Hepatocyte (in vitro differentiated cells): Measurements from ENCODE around the gene NOPCHAP1. TPM values are rescaled to one million over a fixed set of nuclear protein-coding genes. Genes with fewer than 3 reads are reported as not detected.

Source experiments
- DNase-seq: peaks from one replicate; pipeline ENCODE4 v3.0.0-alpha.2; 2016; ENCODE audit warnings: low spot score
- H2AFZ ChIP-seq: fragments of 200-600 bp; sonication (generic); 2 replicates; pipeline ENCODE4 v1.6.0; 2016; ENCODE audit warnings: antibody characterized with exemption, mild to moderate bottlenecking
- H3K27ac ChIP-seq: fragments of 200-600 bp; sonication (generic); 2 replicates; pipeline ENCODE4 v1.5.1; 2016; ENCODE audit warnings: mild to moderate bottlenecking
- H3K27me3 ChIP-seq: fragments of 200-600 bp; sonication (generic); 2 replicates; pipeline ENCODE4 v1.6.1; 2016
- H3K36me3 ChIP-seq: fragments of 200-600 bp; sonication (generic); replicated peaks from 2 replicates; pipeline ENCODE4 v1.5.1; 2016; ENCODE audit warnings: low read depth; ENCODE audit not compliant: insufficient read depth
- H3K4me1 ChIP-seq: fragments of 200-600 bp; sonication (generic); 2 replicates; pipeline ENCODE4 v1.5.1; 2016; ENCODE audit warnings: mild to moderate bottlenecking, moderate library complexity; ENCODE audit not compliant: insufficient read depth
- H3K4me2 ChIP-seq: fragments of 200-600 bp; sonication (generic); 2 replicates; pipeline ENCODE4 v1.6.0; 2016
- H3K4me3 ChIP-seq: fragments of 200-600 bp; sonication (generic); 2 replicates; pipeline ENCODE4 v1.5.1; 2016; ENCODE audit warnings: mild to moderate bottlenecking
- H3K79me2 ChIP-seq: fragments of 200-600 bp; sonication (generic); 2 replicates; pipeline ENCODE4 v1.6.0; 2017; ENCODE audit warnings: mild to moderate bottlenecking
- H3K9me2 ChIP-seq: fragments of 200-600 bp; sonication (generic); replicated peaks from 2 replicates; pipeline ENCODE4 v1.6.0; 2017; ENCODE audit warnings: mild to moderate bottlenecking; ENCODE audit not compliant: insufficient read depth
- H3K9me3 ChIP-seq: fragments of 200-600 bp; sonication (generic); 2 replicates; pipeline ENCODE4 v1.5.1; 2016; ENCODE audit warnings: low read depth, mild to moderate bottlenecking
- H4K20me1 ChIP-seq: fragments of 200-600 bp; sonication (generic); 2 replicates; pipeline ENCODE4 v1.6.0; 2016; ENCODE audit warnings: mild to moderate bottlenecking; ENCODE audit not compliant: insufficient read depth, poor library complexity, severe bottlenecking
- CTCF ChIP-seq: fragments of 200-600 bp; sonication (generic); IDR thresholded peaks from 2 replicates; pipeline ENCODE4 v1.5.1; 2016; ENCODE audit warnings: antibody characterized with exemption, mild to moderate bottlenecking; ENCODE audit not compliant: poor library complexity
- EZH2 ChIP-seq: fragments of 200-600 bp; sonication (generic); IDR thresholded peaks from 2 replicates; pipeline ENCODE4 v1.6.1; 2016; ENCODE audit warnings: antibody characterized with exemption, mild to moderate bottlenecking, borderline replicate concordance
- EZH2phosphoT487 ChIP-seq: fragments of 200-600 bp; sonication (generic); IDR thresholded peaks from one replicate; pipeline ENCODE4 v1.6.1; 2018; ENCODE audit warnings: antibody characterized with exemption, mild to moderate bottlenecking, low read depth, moderate library complexity; ENCODE audit not compliant: unreplicated experiment, severe bottlenecking
- WGBS: methylation state at CpG from one replicate; pipeline ENCODE4 v1.1.6; 2016; ENCODE audit warnings: low lambda C conversion rate; ENCODE audit errors: missing lambda C conversion rate; 5-methylcytosine and 5-hydroxymethylcytosine counted together
- polyA plus RNA-seq: library from polyadenylated mRNA; unstranded; fragments of >200 nt; fragmentation: Nextera tagmentation; extraction: Ambion mirVana; gene quantifications from 2 replicates; pipeline ENCODE4 v1.2.1, GENCODE V29; 2016
- total RNA-seq: library from RNA; depleted of rRNA; stranded (reverse); fragments of >200 nt; gene quantifications from 2 replicates; pipeline ENCODE4 v1.2.3, GENCODE V29; 2014

NOPCHAP1 gene
- total and polyA plus RNA-seq, 2 experiments from 2014 or later: 2.4 to 16.2 TPM

DNA sequence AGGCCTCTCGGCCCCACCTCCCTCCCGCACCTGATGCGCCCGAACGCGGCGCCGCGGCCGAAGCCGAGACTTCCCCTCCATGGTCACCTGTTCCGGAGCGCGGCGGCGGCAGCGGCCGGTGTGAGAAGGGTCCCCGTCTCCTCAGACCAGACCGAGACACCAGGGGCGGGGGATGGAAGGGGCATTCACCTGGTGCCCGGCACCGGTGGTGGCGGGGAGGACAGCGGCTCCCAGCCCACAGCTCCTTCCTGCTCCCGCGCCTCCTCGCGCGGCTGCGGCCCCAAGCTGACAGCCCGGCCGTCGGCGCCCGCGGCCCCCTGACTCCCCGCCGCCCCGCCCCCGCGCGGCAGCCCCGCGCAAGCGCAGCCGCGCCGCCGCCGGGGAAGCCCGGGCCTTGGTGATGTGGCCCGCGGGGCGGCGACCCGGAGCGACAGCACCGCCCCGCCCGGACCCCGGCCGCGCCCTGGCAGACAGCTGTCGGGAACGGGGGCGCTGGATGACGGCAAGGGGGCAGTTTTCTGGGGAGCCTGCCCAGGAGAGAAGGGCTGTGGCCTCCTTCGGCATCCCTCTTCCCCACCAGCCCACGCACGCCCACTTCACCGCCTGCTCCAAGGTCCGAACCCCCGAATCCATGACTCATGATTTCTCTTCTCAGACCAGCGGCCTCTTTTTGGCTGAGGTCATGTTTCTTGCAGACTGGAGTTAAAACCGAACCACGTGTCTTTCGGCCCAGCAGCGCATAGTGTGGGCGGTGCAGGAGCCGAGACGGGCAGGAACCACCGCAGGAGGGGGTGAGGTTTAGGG, 27.9 kb upstream of the NOPCHAP1 start, which contains the start of gene SLC41A2:
Gene SLC41A2 (minus strand): TSS at position 290 of the 804 bp plus-strand sequence. CDS start 29,763 bp downstream, outside the sequence.
- TF ChIP-seq CTCF (no peak), EZH2phosphoT487 (no peak), EZH2 (no peak)
- peak; percentile 89 for DNase-seq
- Histone ChIP-seq H3K4me1 (peaks cover 19% of the 10 kb centered on the region), H3K36me3 (no peaks in the 10 kb centered on the region), H4K20me1 (no peaks in the 10 kb centered on the region), H3K27me3 (peaks cover 5% of the 10 kb centered on the region), H3K4me2 (peak within 1 kb of the TSS; percentile 88), H2AFZ (peak within 1 kb of the TSS; percentile 97), H3K9me2 (no peaks in the 10 kb centered on the region), H3K27ac (peak within 1 kb of the TSS; percentile 84), H3K79me2 (peaks cover 9% of the 10 kb centered on the region), H3K4me3 (peak within 1 kb of the TSS; percentile 99), H3K9me3 (no peaks in the 10 kb centered on the region)
- WGBS: 2% methylated on average over 20 of the region's 83 CpGs

DNA sequence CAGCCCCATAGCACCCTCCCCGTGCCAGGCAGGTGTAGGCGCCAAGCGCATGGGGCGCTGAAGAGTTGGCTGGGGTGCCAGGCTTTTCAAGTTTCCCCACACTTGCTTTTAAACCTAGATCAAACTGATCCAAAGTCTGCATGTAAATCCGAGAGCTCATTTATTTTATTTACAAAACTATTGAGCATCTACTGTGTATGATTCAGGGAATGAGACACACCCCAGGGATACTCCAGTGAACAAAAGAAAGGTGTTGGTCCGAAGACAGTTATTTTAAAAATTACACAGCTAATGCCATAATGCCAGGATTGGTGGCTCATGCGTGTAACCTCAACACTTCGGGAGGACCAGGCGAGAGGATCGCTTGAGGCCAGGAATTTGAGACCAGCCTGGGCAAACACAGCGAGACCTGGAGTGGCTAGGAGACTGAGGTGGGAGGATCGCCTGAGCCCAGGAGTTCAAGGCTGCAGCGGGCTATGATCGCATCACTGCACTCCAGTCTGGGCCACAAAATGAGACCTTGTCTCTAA, 27.2 kb upstream of the NOPCHAP1 start:
- WGBS: 58% methylated on average over 14 of the region's 14 CpGs
- no peaks in the 10 kb centered on the region for H3K36me3 ChIP-seq
- H3K4me3 ChIP-seq: peak overlapping the region; percentile 51
- H3K79me2 ChIP-seq: peaks cover 9% of the 10 kb centered on the region
- peaks cover 19% of the 10 kb centered on the region for H3K4me1 ChIP-seq
- TF ChIP-seq EZH2phosphoT487: no peak
- TF ChIP-seq CTCF: no peak
- TF ChIP-seq EZH2: no peak
- no peaks in the 10 kb centered on the region for H3K9me2 ChIP-seq
- peak overlapping the region; percentile 88 for H3K4me2 ChIP-seq
- H4K20me1 ChIP-seq: no peaks in the 10 kb centered on the region
- no peaks in the 10 kb centered on the region for H3K9me3 ChIP-seq
- H3K27ac ChIP-seq: peak overlapping the region; percentile 78
- peaks cover 5% of the 10 kb centered on the region for H3K27me3 ChIP-seq
- no peak for DNase-seq
- H2AFZ ChIP-seq: peak overlapping the region; percentile 58

GRCh38 chr12:104959335-104959841, 26.7 kb upstream of the NOPCHAP1 start:
- WGBS: 76% methylated on average over 2 of the region's 2 CpGs
- Histone ChIP-seq H3K79me2 (peaks cover 9% of the 10 kb centered on the region), H4K20me1 (no peaks in the 10 kb centered on the region), H3K27ac (peak overlapping the region; percentile 78), H3K4me1 (peaks cover 19% of the 10 kb centered on the region), H3K4me2 (peak overlapping the region; percentile 88), H3K36me3 (no peaks in the 10 kb centered on the region), H3K4me3 (no peak overlapping the region), H3K9me3 (no peaks in the 10 kb centered on the region), H2AFZ (peak overlapping the region; percentile 58), H3K27me3 (peaks cover 5% of the 10 kb centered on the region), H3K9me2 (no peaks in the 10 kb centered on the region)
- no peak for DNase-seq
- TF ChIP-seq EZH2phosphoT487 (no peak), EZH2 (no peak)

DNA sequence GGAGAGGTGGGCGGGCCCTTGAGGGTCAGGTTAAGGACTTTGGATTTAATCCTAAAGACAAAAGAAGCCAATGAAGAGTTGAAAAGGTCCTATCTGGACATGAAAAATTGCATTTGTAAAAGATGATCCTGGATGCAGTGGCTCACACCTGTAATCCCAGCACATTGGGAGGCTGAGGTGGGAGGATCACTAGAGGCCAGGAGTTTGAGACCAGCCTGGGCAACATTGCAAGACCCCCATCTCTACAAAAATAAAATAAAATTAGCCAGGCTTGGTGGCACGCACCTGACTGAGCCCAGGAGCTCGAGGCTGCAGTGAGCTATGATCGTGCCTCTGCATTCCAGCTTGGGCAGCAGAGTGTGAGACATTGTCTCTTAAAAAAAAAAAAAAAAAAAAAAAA, 25.7 kb upstream of the NOPCHAP1 start:
- H3K4me2 ChIP-seq: no peak overlapping the region
- DNase-seq: no peak
- H4K20me1 ChIP-seq: no peaks in the 10 kb centered on the region
- H3K27me3 ChIP-seq: peaks cover 10% of the 10 kb centered on the region
- no peak overlapping the region for H3K27ac ChIP-seq
- no peaks in the 10 kb centered on the region for H3K36me3 ChIP-seq
- peaks cover 9% of the 10 kb centered on the region for H3K79me2 ChIP-seq
- peaks cover 19% of the 10 kb centered on the region for H3K4me1 ChIP-seq
- 92% methylated on average over 4 of the region's 4 CpGs for WGBS
- no peaks in the 10 kb centered on the region for H3K9me2 ChIP-seq
- H2AFZ ChIP-seq: no peak overlapping the region
- TF ChIP-seq CTCF (no peak), EZH2phosphoT487 (no peak), EZH2 (no peak)
- H3K4me3 ChIP-seq: no peak overlapping the region
- no peaks in the 10 kb centered on the region for H3K9me3 ChIP-seq
